ENCODE data around the gene MYO9B. TPM values are rescaled to one million over a fixed set of nuclear protein-coding genes. Genes with fewer than 3 reads are reported as not detected.

MYO9B gene
- total and polyA plus RNA-seq, 2 of the 13 experiments (the other 11 are each of a cell fraction or from before 2014, with no cell fraction given): 18.0 to 18.3 TPM

DNA sequence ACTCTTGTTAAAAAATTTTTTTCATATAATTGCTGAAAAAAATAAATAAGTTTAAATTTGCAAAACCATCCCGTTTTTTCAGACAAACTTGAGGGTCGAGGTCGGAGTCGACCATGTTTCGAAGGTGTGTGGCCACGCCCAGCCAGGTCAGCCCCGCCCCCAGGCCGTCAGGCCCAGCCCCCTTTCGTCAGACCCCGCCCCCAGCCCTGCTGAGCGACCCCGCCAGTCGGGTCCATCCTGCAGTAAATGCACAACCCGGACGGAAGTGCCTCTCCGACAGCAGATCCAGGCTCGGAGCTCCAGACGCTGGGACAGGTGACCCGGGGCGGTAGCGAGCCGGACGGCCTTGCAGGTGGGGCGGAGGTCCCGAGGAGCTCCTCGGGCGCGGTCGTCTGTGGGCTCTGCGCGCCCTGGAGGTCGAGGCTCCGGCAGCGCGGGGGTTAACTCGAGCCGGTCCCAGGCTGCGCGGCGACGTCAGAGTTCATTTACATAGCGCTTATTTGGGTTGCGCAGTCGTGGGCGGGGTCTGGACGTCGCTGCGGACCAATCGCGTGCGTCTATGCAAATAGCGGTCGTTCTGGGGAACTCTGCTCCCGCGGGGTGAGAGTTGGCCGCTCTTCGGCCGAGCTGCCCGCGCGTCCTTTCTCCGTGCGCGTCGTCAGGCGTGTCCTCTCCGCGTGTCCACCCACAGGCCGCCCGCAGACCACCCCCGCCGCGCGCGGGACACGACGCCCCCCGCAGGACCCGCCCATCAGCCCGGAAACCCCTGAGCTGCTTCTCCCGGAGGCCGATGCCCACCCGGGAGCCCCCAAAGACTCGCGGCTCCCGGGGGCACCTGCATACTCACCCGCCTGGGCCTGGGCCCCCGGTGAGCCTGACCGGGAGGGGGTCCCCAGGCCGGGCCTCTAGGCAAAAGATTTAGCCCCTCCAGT lies 150.7 kb downstream of the MYO9B start, which contains the start of gene OCEL1 (continued):
- TF ChIP-seq, protein P1, sequence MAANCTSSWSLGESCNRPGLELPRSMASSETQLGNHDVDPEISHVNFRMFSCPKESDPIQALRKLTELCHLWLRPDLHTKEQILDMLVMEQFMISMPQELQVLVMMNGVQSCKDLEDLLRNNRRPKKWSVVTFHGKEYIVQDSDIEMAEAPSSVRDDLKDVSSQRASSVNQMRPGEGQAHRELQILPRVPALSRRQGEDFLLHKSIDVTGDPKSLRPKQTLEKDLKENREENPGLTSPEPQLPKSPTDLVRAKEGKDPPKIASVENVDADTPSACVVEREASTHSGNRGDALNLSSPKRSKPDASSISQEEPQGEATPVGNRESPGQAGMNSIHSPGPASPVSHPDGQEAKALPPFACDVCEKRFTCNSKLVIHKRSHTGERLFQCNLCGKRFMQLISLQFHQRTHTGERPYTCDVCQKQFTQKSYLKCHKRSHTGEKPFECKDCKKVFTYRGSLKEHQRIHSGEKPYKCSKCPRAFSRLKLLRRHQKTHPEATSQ (CRISPR knock-in tag; IDR thresholded peaks at IDR 0.05; ENCODE audit: borderline replicate concordance): peak; percentile 28; the same call in 1 of the 2 replicates
- TF ChIP-seq, protein P2, sequence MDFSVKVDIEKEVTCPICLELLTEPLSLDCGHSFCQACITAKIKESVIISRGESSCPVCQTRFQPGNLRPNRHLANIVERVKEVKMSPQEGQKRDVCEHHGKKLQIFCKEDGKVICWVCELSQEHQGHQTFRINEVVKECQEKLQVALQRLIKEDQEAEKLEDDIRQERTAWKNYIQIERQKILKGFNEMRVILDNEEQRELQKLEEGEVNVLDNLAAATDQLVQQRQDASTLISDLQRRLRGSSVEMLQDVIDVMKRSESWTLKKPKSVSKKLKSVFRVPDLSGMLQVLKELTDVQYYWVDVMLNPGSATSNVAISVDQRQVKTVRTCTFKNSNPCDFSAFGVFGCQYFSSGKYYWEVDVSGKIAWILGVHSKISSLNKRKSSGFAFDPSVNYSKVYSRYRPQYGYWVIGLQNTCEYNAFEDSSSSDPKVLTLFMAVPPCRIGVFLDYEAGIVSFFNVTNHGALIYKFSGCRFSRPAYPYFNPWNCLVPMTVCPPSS (IDR thresholded peaks at IDR 0.05): no peak
- peak; percentile 49; the same call in 1 of the 2 replicates for TF ChIP-seq PITX1 (CRISPR knock-in tag; IDR thresholded peaks at IDR 0.05)
- TF ChIP-seq, protein P3, sequence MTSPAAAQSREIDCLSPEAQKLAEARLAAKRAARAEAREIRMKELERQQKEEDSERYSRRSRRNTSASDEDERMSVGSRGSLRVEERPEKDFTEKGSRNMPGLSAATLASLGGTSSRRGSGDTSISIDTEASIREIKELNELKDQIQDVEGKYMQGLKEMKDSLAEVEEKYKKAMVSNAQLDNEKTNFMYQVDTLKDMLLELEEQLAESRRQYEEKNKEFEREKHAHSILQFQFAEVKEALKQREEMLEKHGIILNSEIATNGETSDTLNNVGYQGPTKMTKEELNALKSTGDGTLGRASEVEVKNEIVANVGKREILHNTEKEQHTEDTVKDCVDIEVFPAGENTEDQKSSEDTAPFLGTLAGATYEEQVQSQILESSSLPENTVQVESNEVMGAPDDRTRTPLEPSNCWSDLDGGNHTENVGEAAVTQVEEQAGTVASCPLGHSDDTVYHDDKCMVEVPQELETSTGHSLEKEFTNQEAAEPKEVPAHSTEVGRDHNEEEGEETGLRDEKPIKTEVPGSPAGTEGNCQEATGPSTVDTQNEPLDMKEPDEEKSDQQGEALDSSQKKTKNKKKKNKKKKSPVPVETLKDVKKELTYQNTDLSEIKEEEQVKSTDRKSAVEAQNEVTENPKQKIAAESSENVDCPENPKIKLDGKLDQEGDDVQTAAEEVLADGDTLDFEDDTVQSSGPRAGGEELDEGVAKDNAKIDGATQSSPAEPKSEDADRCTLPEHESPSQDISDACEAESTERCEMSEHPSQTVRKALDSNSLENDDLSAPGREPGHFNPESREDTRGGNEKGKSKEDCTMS (CRISPR knock-in tag; conservative IDR thresholded peaks at IDR 0.05): no peak
- 0 out of 2 replicates have a peak, but pooled peaks have one; percentile 45 for TF ChIP-seq WIZ (CRISPR knock-in tag; IDR thresholded peaks at IDR 0.05)
- no peak for TF ChIP-seq ZNF383 (CRISPR knock-in tag; IDR thresholded peaks at IDR 0.05; ENCODE audit: borderline replicate concordance)
- TF ChIP-seq ZNF724P (CRISPR knock-in tag; IDR thresholded peaks at IDR 0.05; ENCODE audit: borderline replicate concordance): no peak
- no peak for TF ChIP-seq FOXK2 (IDR thresholded peaks at IDR 0.05)
- no peak for TF ChIP-seq GTF3A (CRISPR knock-in tag; conservative IDR thresholded peaks at IDR 0.05)
- no peak; the same call in 1 of the 2 replicates for TF ChIP-seq TP53 (CRISPR knock-in tag; conservative IDR thresholded peaks at IDR 0.05)
- no peak for TF ChIP-seq ZFP41 (CRISPR knock-in tag; IDR thresholded peaks at IDR 0.05; ENCODE audit: borderline replicate concordance)
- no peak for TF ChIP-seq PTBP1 (IDR thresholded peaks at IDR 0.05; ENCODE audit: low read depth, low read length, poor library complexity, severe bottlenecking)
- TF ChIP-seq SRF (IDR thresholded peaks at IDR 0.05; ENCODE audit: low read depth, low read length): peak; percentile 77
- TF ChIP-seq POGZ (CRISPR knock-in tag; IDR thresholded peaks at IDR 0.05): peak; percentile 53
- TF ChIP-seq ZSCAN31 (CRISPR knock-in tag; IDR thresholded peaks at IDR 0.05; ENCODE audit: low read depth): peak; percentile 66
- 0 out of 2 replicates have a peak, but pooled peaks have one; percentile 18 for TF ChIP-seq TMF1 (CRISPR knock-in tag; IDR thresholded peaks at IDR 0.05; ENCODE audit: low read depth)
- TF ChIP-seq NFE2L1 (CRISPR knock-in tag; IDR thresholded peaks at IDR 0.05; ENCODE audit: borderline replicate concordance): no peak
- TF ChIP-seq, protein P4, sequence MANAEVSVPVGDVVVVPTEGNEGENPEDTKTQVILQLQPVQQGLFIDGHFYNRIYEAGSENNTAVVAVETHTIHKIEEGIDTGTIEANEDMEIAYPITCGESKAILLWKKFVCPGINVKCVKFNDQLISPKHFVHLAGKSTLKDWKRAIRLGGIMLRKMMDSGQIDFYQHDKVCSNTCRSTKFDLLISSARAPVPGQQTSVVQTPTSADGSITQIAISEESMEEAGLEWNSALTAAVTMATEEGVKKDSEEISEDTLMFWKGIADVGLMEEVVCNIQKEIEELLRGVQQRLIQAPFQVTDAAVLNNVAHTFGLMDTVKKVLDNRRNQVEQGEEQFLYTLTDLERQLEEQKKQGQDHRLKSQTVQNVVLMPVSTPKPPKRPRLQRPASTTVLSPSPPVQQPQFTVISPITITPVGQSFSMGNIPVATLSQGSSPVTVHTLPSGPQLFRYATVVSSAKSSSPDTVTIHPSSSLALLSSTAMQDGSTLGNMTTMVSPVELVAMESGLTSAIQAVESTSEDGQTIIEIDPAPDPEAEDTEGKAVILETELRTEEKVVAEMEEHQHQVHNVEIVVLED (CRISPR knock-in tag; IDR thresholded peaks at IDR 0.05; ENCODE audit: borderline replicate concordance): peak; percentile 87
- no peak for TF ChIP-seq NR2F6 (IDR thresholded peaks at IDR 0.05)
- TF ChIP-seq NR2F6 (CRISPR knock-in tag; IDR thresholded peaks at IDR 0.05): peak; percentile 65
- peak; percentile 89; the same call in 1 of the 2 replicates for TF ChIP-seq ZNF510 (CRISPR knock-in tag; IDR thresholded peaks at IDR 0.05; ENCODE audit: low read depth)
- TF ChIP-seq SNAI1 (CRISPR knock-in tag; IDR thresholded peaks at IDR 0.05; ENCODE audit: borderline replicate concordance): peak; percentile 96
- peak; percentile 64; the same call in 1 of the 2 replicates for TF ChIP-seq ZNF232 (CRISPR knock-in tag; IDR thresholded peaks at IDR 0.05; ENCODE audit: borderline replicate concordance)
